Measurements from ENCODE around the gene ASB18. TPM values are rescaled to one million over a fixed set of nuclear protein-coding genes. Genes with fewer than 3 reads are reported as not detected.

Gene ASB18
- total and polyA plus RNA-seq, 2 donors from 2014 or later = not detected

GRCh38 chr2:236200378-236200777, 63.8 kb downstream of the ASB18 start:
- DNase-seq (no peak), FAIRE-seq (no peak)
- no peaks in the 10 kb centered on the region for H3K4me1 ChIP-seq (ENCODE audit: control insufficient read depth in 2 of 3, insufficient read depth in 2 of 3, low read depth in 1 of 3, low read length in 3 of 3)
- no peak overlapping the region for H3K27ac ChIP-seq (ENCODE audit: low read depth in 2 of 2, low read length in 2 of 2)
- H3K36me3 ChIP-seq (ENCODE audit: control insufficient read depth in 2 of 3, insufficient read depth in 3 of 3, low read length in 3 of 3) = no peaks in the 10 kb centered on the region
- no peak for TF ChIP-seq CTCF (IDR thresholded peaks at IDR 0.05; ENCODE audit: borderline replicate concordance, extremely low read depth, insufficient read depth)
- intact Hi-C loops (cut with DNase I) = no loop called here
- no peak overlapping the region for H3K9ac ChIP-seq (ENCODE audit: low read length in 3 of 3)
- H3K27me3 ChIP-seq (ENCODE audit: control insufficient read depth, insufficient read depth, low read length) = no peaks in the 10 kb centered on the region
- peaks cover 0 to 5% (median 0%) of the 10 kb centered on the region in 3 donors for H3K9me3 ChIP-seq (ENCODE audit: control insufficient read depth in 2 of 3, insufficient read depth in 1 of 3, low read length in 3 of 3)
- no peak overlapping the region for H3K4me3 ChIP-seq (ENCODE audit: low read length in 3 of 3)

DNA sequence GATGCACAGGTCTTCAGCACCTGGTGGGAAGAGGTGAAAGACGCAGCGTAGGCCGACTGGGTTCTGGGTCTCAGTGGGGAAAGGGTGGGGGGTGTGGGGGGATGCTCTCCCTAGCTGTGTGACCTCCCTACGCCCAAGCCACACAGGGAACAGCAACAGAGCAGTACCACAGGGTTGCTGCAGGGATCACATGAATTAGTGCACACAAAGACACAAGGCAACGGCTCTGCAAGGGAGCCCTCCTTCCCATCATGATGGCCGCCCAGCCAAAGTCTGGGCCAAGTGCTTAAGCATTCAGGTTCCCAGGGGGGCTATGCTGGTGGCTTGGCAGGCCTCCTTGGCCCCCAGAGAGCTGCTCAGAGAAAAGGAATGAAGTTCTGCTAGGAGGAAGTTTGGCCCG, 67.8 kb downstream of the ASB18 start:
- no peak for DNase-seq
- H3K36me3 ChIP-seq (ENCODE audit: control insufficient read depth in 2 of 3, insufficient read depth in 3 of 3, low read length in 3 of 3) = no peaks in the 10 kb centered on the region
- no peak for TF ChIP-seq CTCF (IDR thresholded peaks at IDR 0.05; ENCODE audit: borderline replicate concordance, extremely low read depth, insufficient read depth)
- H3K9ac ChIP-seq (ENCODE audit: low read length in 3 of 3) = no peak overlapping the region
- no peak overlapping the region for H3K4me3 ChIP-seq (ENCODE audit: low read length in 3 of 3)
- H3K4me1 ChIP-seq (ENCODE audit: control insufficient read depth in 2 of 3, insufficient read depth in 2 of 3, low read depth in 1 of 3, low read length in 3 of 3) = no peaks in the 10 kb centered on the region
- no peak overlapping the region for H3K27ac ChIP-seq (ENCODE audit: low read depth in 2 of 2, low read length in 2 of 2)
- H3K27me3 ChIP-seq (ENCODE audit: control insufficient read depth, insufficient read depth, low read length) = no peaks in the 10 kb centered on the region
- intact Hi-C loops (cut with DNase I) = no loop called here
- no peak for FAIRE-seq
- H3K9me3 ChIP-seq (ENCODE audit: control insufficient read depth in 2 of 3, insufficient read depth in 1 of 3, low read length in 3 of 3) = no peaks in the 10 kb centered on the region

GRCh38 chr2:236195726-236196125, 68.5 kb downstream of the ASB18 start:
- Histone ChIP-seq H3K27me3 (ENCODE audit: control insufficient read depth, insufficient read depth, low read length) (no peaks in the 10 kb centered on the region), H3K27ac (ENCODE audit: low read depth in 2 of 2, low read length in 2 of 2) (no peak overlapping the region), H3K9me3 (ENCODE audit: control insufficient read depth in 2 of 3, insufficient read depth in 1 of 3, low read length in 3 of 3) (no peaks in the 10 kb centered on the region), H3K4me1 (ENCODE audit: control insufficient read depth in 2 of 3, insufficient read depth in 2 of 3, low read depth in 1 of 3, low read length in 3 of 3) (no peaks in the 10 kb centered on the region), H3K9ac (ENCODE audit: low read length in 3 of 3) (no peak overlapping the region), H3K4me3 (ENCODE audit: low read length in 3 of 3) (no peak overlapping the region), H3K36me3 (ENCODE audit: control insufficient read depth in 2 of 3, insufficient read depth in 3 of 3, low read length in 3 of 3) (no peaks in the 10 kb centered on the region)
- intact Hi-C loops (cut with DNase I) = no loop called here
- FAIRE-seq (no peak), DNase-seq (no peak)
- TF ChIP-seq CTCF (IDR thresholded peaks at IDR 0.05; ENCODE audit: borderline replicate concordance, extremely low read depth, insufficient read depth) = no peak

GRCh38 chr2:236194786-236195185, 69.4 kb downstream of the ASB18 start:
- intact Hi-C loops (cut with DNase I) = no loop called here
- DNase-seq (no peak), FAIRE-seq (no peak)
- TF ChIP-seq CTCF (IDR thresholded peaks at IDR 0.05; ENCODE audit: borderline replicate concordance, extremely low read depth, insufficient read depth) = no peak
- Histone ChIP-seq H3K4me1 (ENCODE audit: control insufficient read depth in 2 of 3, insufficient read depth in 2 of 3, low read depth in 1 of 3, low read length in 3 of 3) (no peaks in the 10 kb centered on the region), H3K27me3 (ENCODE audit: control insufficient read depth, insufficient read depth, low read length) (no peaks in the 10 kb centered on the region), H3K4me3 (ENCODE audit: low read length in 3 of 3) (no peak overlapping the region), H3K36me3 (ENCODE audit: control insufficient read depth in 2 of 3, insufficient read depth in 3 of 3, low read length in 3 of 3) (no peaks in the 10 kb centered on the region), H3K9ac (ENCODE audit: low read length in 3 of 3) (no peak overlapping the region), H3K9me3 (ENCODE audit: control insufficient read depth in 2 of 3, insufficient read depth in 1 of 3, low read length in 3 of 3) (no peaks in the 10 kb centered on the region), H3K27ac (ENCODE audit: low read depth in 2 of 2, low read length in 2 of 2) (no peak overlapping the region)

Data from kidney (tissue), 14 donors.